Left ventricle myocardium inferior (tissue), 1 donor: ENCODE measurements around the gene FRMD4A. TPM values are rescaled to one million over a fixed set of nuclear protein-coding genes. Genes with fewer than 3 reads are reported as not detected.

Experiments used
- DNase-seq: peaks from one replicate; pipeline ENCODE4 v3.0.0-alpha.2; 2020
- H3K27ac ChIP-seq: fragments of 200-600 bp; replicated peaks from 2 replicates; pipeline ENCODE4 v1.8.0; 2021
- H3K27me3 ChIP-seq: fragments of 200-600 bp; 2 replicates; pipeline ENCODE4 v1.8.0; 2021; ENCODE audit warnings: low read depth
- H3K36me3 ChIP-seq: fragments of 200-600 bp; 2 replicates; pipeline ENCODE4 v1.8.0; 2021
- H3K4me1 ChIP-seq: fragments of 200-600 bp; 2 replicates; pipeline ENCODE4 v1.8.0; 2021
- H3K4me3 ChIP-seq: fragments of 200-600 bp; 2 replicates; pipeline ENCODE4 v1.8.0; 2021; ENCODE audit warnings: mild to moderate bottlenecking, moderate library complexity
- H3K9me3 ChIP-seq: fragments of 200-600 bp; replicated peaks from 2 replicates; pipeline ENCODE4 v1.8.0; 2021
- intact Hi-C: fragments of 100-400 bp; cut with micrococcal nuclease; formaldehyde crosslinking; loops from one replicate; pipeline ENCODE4 v1.11.0; 2022
- total RNA-seq: library from RNA; stranded (reverse); fragmentation: NEBNext Ultra II Directional; extraction: Animal tissue kit (Norgen Biotek cat#: 25700); gene quantifications from one replicate; pipeline ENCODE4 v1.2.1, GENCODE V29; 2021
- TF ChIP-seq, protein P1 (sequence below): fragments of 200-600 bp; IDR thresholded peaks from 2 replicates; pipeline ENCODE4 v1.8.0; 2021; ENCODE audit warnings: antibody characterized with exemption, mild to moderate bottlenecking, borderline replicate concordance
- donor health status: DM: no; HTN: yes; CAD: no; lungs with severe emphysema.

FRMD4A gene
- total RNA-seq, 1 donor from 2014 or later = 26.1 TPM

DNA sequence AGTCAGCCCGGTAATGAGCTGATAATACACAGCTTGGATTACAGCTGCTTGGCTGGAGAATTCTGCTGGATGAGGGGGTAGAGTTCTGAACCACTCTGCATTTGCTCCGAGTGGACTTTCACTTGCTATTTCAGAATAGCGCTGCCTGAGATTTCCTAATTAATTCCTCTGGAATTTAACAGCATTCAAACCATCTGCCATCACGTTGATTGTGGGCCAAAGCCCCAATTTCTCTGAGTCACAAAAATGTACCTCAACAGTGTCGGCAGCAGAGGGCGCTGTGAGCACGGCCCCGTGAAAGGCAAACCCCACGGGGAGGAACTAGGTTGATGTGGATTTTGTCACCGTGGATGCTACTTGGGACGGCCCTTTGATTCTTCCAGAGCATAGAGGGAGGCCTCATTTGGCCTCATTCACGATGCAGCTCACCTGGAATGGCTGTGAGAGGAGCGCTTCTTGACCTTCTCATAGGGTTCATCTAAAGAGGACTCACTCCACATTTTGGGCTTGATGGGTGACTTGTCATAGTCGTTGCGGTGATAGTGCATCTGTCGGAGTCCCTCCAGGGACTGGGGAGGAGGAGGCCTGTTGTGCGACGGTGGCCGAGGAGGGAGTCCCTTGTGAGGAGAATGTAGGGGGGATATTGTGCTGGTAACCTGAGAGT lies 670.7 kb downstream of the FRMD4A start:
- intact Hi-C loops = loop anchor here (2.0 kb wide), 1 partner anchor 119 kb away; no protein-coding TSS in a partner anchor
- H3K36me3 ChIP-seq = peaks cover 81% of the 10 kb centered on the region
- DNase-seq = peak; percentile 78
- H3K27me3 ChIP-seq = no peaks in the 10 kb centered on the region
- peak overlapping the region; percentile 79 for H3K27ac ChIP-seq
- TF ChIP-seq, protein P1, sequence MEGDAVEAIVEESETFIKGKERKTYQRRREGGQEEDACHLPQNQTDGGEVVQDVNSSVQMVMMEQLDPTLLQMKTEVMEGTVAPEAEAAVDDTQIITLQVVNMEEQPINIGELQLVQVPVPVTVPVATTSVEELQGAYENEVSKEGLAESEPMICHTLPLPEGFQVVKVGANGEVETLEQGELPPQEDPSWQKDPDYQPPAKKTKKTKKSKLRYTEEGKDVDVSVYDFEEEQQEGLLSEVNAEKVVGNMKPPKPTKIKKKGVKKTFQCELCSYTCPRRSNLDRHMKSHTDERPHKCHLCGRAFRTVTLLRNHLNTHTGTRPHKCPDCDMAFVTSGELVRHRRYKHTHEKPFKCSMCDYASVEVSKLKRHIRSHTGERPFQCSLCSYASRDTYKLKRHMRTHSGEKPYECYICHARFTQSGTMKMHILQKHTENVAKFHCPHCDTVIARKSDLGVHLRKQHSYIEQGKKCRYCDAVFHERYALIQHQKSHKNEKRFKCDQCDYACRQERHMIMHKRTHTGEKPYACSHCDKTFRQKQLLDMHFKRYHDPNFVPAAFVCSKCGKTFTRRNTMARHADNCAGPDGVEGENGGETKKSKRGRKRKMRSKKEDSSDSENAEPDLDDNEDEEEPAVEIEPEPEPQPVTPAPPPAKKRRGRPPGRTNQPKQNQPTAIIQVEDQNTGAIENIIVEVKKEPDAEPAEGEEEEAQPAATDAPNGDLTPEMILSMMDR = peak; percentile 97
- H3K9me3 ChIP-seq = no peaks in the 10 kb centered on the region
- no peak overlapping the region for H3K4me3 ChIP-seq
- peaks cover 49% of the 10 kb centered on the region for H3K4me1 ChIP-seq

DNA sequence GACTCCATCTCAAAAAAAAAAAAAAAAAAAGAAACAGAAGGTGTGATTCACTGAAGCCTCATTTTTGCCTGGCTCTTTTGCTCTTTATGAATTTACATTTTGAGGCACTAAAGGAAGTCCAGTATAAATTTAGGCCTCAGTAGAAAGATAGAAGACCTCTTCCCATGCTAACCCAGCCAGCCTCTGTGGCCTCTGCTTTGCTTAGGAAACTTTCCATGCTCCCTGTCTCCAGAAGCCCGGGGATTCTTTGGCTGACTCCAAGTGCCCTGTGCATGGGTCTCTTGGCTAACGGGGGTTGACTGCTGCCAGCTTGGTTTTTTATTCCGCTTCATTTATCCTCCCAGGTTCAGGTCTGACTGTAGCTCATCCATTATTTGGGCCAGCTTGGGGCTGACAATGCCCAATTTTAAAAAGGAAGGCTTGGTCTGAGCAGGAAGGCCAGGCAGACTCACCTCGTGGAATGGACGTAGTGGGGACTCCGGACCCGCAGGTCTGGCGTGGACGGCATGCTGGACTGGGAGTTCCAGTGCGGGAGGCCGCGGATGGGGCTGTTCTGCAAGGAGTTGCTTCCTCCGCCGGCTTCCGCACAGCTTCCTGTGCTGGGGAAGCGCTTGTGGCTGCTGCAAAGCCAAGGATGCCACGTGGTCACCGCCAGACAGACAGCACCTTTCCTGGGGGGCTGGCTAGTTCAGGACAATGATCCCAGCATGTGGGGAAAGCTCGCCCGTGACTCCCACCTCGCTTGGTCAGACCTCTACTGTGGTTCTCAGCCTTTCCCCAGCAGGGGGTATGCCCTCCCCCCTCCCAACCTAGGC lies 671.6 kb downstream of the FRMD4A start:
- no peaks in the 10 kb centered on the region for H3K27me3 ChIP-seq
- intact Hi-C loops = no loop called here
- peak overlapping the region; percentile 79 for H3K27ac ChIP-seq
- no peak overlapping the region for H3K4me3 ChIP-seq
- TF ChIP-seq, protein P1 = no peak
- DNase-seq = peak; percentile 65
- peaks cover 57% of the 10 kb centered on the region for H3K4me1 ChIP-seq
- no peaks in the 10 kb centered on the region for H3K9me3 ChIP-seq
- H3K36me3 ChIP-seq = peaks cover 81% of the 10 kb centered on the region

GRCh38 chr10:13658264-13658663 lies 672.5 kb downstream of the FRMD4A start:
- Histone ChIP-seq H3K36me3 (peaks cover 81% of the 10 kb centered on the region), H3K4me1 (peaks cover 59% of the 10 kb centered on the region), H3K27me3 (no peaks in the 10 kb centered on the region), H3K27ac (peak overlapping the region; percentile 79), H3K4me3 (no peak overlapping the region), H3K9me3 (no peaks in the 10 kb centered on the region)
- intact Hi-C loops = no loop called here
- TF ChIP-seq, protein P1 = no peak
- DNase-seq = no peak

- H3K4me3 ChIP-seq = no peak overlapping the region
- no peak for DNase-seq
- TF ChIP-seq, protein P1 = no peak
- intact Hi-C loops = no loop called here
- H3K27me3 ChIP-seq = no peaks in the 10 kb centered on the region
- no peaks in the 10 kb centered on the region for H3K9me3 ChIP-seq
- peaks cover 81% of the 10 kb centered on the region for H3K36me3 ChIP-seq
- H3K4me1 ChIP-seq = peaks cover 69% of the 10 kb centered on the region
- H3K27ac ChIP-seq = no peak overlapping the region
These were observed 673.5 kb downstream of the FRMD4A start for GRCh38 chr10:13657101-13657680.

- no peak overlapping the region for H3K27ac ChIP-seq
- TF ChIP-seq, protein P1 = no peak
- no peaks in the 10 kb centered on the region for H3K9me3 ChIP-seq
- peaks cover 63% of the 10 kb centered on the region for H3K4me1 ChIP-seq
- peaks cover 81% of the 10 kb centered on the region for H3K36me3 ChIP-seq
- H3K27me3 ChIP-seq = no peaks in the 10 kb centered on the region
- no peak for DNase-seq
- intact Hi-C loops = no loop called here
- no peak overlapping the region for H3K4me3 ChIP-seq
These were observed 674.2 kb downstream of the FRMD4A start for GRCh38 chr10:13656337-13657100.
